Stimulated activated naive B cell treated with anti-CD40 and anti-IgM and Interleukin-4, amounts not matched to agents 10 μg/mL and 1 μg/mL and 100 μg/mL, for 72 hours (primary cell): ENCODE results near the gene GRN.
"Not testable (repeated sequence)": the region's sequence is repeated elsewhere in the genome, so short reads cannot be mapped to it uniquely, and the experiment has no call there.

Experiments
- ATAC-seq, 2 donors: fragments of 150-1000 bp; cut with Tn5 transposase; replicated peaks; 2 replicates each; pipeline ENCODE4 v1.10.0; 2021; ENCODE audit warnings: moderate library complexity in 1 of 2
- DNase-seq: peaks from one replicate; pipeline ENCODE4 v3.0.0; 2021
- H3K27ac Mint-ChIP-seq: one replicate; pipeline ENCODE4 v1.8.0; 2022; ENCODE audit warnings: mild to moderate bottlenecking, mixed read lengths
- H3K27me3 Mint-ChIP-seq, 2 donors: one replicate each; pipeline ENCODE4 v1.8.0; 2022; ENCODE audit warnings: mixed read lengths in 2 of 2
- H3K36me3 Mint-ChIP-seq, 2 donors: one replicate each; pipeline ENCODE4 v1.8.0; 2022; ENCODE audit warnings: mixed read lengths in 2 of 2, mild to moderate bottlenecking in 1 of 2
- H3K4me1 Mint-ChIP-seq, 2 donors: one replicate each; pipeline ENCODE4 v1.8.0; 2022; ENCODE audit warnings: mixed read lengths in 2 of 2, mild to moderate bottlenecking in 1 of 2
- H3K4me3 Mint-ChIP-seq, 2 donors: one replicate each; pipeline ENCODE4 v1.8.0; 2022; ENCODE audit warnings: mild to moderate bottlenecking in 2 of 2, mixed read lengths in 2 of 2, moderate library complexity in 1 of 2
- H3K9me3 Mint-ChIP-seq, 2 donors: one replicate each; pipeline ENCODE4 v1.8.0; 2022; ENCODE audit warnings: mixed read lengths in 2 of 2, mild to moderate bottlenecking in 1 of 2

GRN gene

GRCh38 chr17:44346064-44346844 is 1.2 kb downstream of the GRN start:
- Mint-ChIP-seq H3K36me3 (peaks cover 21 to 31% of the 10 kb centered on the region in 2 donors), H3K9me3 (peaks cover 0 to 2% of the 10 kb centered on the region in 2 donors), H3K4me3 (peak overlapping the region; percentile 88 to 92), H3K27ac (peak overlapping the region; percentile 99), H3K4me1 (peaks cover 40 to 70% of the 10 kb centered on the region in 2 donors), H3K27me3 (peaks cover 0 to 11% of the 10 kb centered on the region in 2 donors)
- no peak for ATAC-seq
- DNase-seq: no peak

- ATAC-seq (peak; percentile 42 to 44), DNase-seq (peak; percentile 77)
- H3K36me3 Mint-ChIP-seq: peaks cover 30 to 41% of the 10 kb centered on the region in 2 donors
- H3K4me1 Mint-ChIP-seq: peaks cover 43 to 70% of the 10 kb centered on the region in 2 donors
- H3K27ac Mint-ChIP-seq: peak overlapping the region; percentile 99
- H3K27me3 Mint-ChIP-seq: peaks cover 0 to 10% of the 10 kb centered on the region in 2 donors
- H3K4me3 Mint-ChIP-seq: peak overlapping the region; percentile 88 to 92
- H3K9me3 Mint-ChIP-seq: not testable (repeated sequence)
Measured at GRCh38 chr17:44347206-44348055, 2.3 kb downstream of the GRN start.

GRCh38 chr17:44348234-44348987 is 3.3 kb downstream of the GRN start:
- ATAC-seq (peak; percentile 81 to 84), DNase-seq (peak; percentile 89)
- peaks cover 0 to 2% of the 10 kb centered on the region in 2 donors for H3K9me3 Mint-ChIP-seq
- peak overlapping the region; percentile 99 for H3K27ac Mint-ChIP-seq
- H3K4me3 Mint-ChIP-seq: peak overlapping the region; percentile 58 to 61
- H3K36me3 Mint-ChIP-seq: peaks cover 37 to 49% of the 10 kb centered on the region in 2 donors
- peaks cover 0 to 8% of the 10 kb centered on the region in 2 donors for H3K27me3 Mint-ChIP-seq
- H3K4me1 Mint-ChIP-seq: peaks cover 46 to 69% of the 10 kb centered on the region in 2 donors

- ATAC-seq (no peak), DNase-seq (no peak)
- H3K27me3 Mint-ChIP-seq: peaks cover 0 to 2% of the 10 kb centered on the region in 2 donors
- H3K4me1 Mint-ChIP-seq: peaks cover 43 to 64% of the 10 kb centered on the region in 2 donors
- peaks cover 37 to 49% of the 10 kb centered on the region in 2 donors for H3K36me3 Mint-ChIP-seq
- peak overlapping the region; percentile 58 to 61 for H3K4me3 Mint-ChIP-seq
- H3K27ac Mint-ChIP-seq: peak overlapping the region; percentile 99
- peaks cover 0 to 2% of the 10 kb centered on the region in 2 donors for H3K9me3 Mint-ChIP-seq
Measured at GRCh38 chr17:44348988-44349364, 3.9 kb downstream of the GRN start.

GRCh38 chr17:44349553-44350070 is 4.5 kb downstream of the GRN start:
- H3K27me3 Mint-ChIP-seq: no peaks in the 10 kb centered on the region
- H3K36me3 Mint-ChIP-seq: peaks cover 37 to 49% of the 10 kb centered on the region in 2 donors
- H3K27ac Mint-ChIP-seq: no peak overlapping the region
- no peak for ATAC-seq
- H3K4me1 Mint-ChIP-seq: peaks cover 39 to 57% of the 10 kb centered on the region in 2 donors
- DNase-seq: no peak
- peaks cover 0 to 2% of the 10 kb centered on the region in 2 donors for H3K9me3 Mint-ChIP-seq
- H3K4me3 Mint-ChIP-seq: peak overlapping the region; percentile 36 to 54

- Mint-ChIP-seq H3K36me3 (peaks cover 36 to 46% of the 10 kb centered on the region in 2 donors), H3K9me3 (peaks cover 0 to 2% of the 10 kb centered on the region in 2 donors), H3K27me3 (peaks cover 0 to 9% of the 10 kb centered on the region in 2 donors), H3K27ac (peak overlapping the region; percentile 37), H3K4me3 (no peak overlapping the region), H3K4me1 (peaks cover 36 to 50% of the 10 kb centered on the region in 2 donors)
- DNase-seq: peak; percentile 66
- peak; percentile 24 to 29 for ATAC-seq
Measured at GRCh38 chr17:44350733-44351226, 5.7 kb downstream of the GRN start.

- Mint-ChIP-seq H3K27ac (no peak overlapping the region), H3K27me3 (peaks cover 0 to 12% of the 10 kb centered on the region in 2 donors), H3K4me3 (no peak overlapping the region), H3K4me1 (peaks cover 29 to 43% of the 10 kb centered on the region in 2 donors), H3K9me3 (no peaks in the 10 kb centered on the region), H3K36me3 (peaks cover 31 to 40% of the 10 kb centered on the region in 2 donors)
- no peak for DNase-seq
- no peak for ATAC-seq
Measured at GRCh38 chr17:44351464-44351863, 6.4 kb downstream of the GRN start.

GRCh38 chr17:44351961-44352827 is 7.1 kb downstream of the GRN start:
- Mint-ChIP-seq H3K4me3 (no peak overlapping the region), H3K4me1 (peaks cover 28 to 37% of the 10 kb centered on the region in 2 donors), H3K27ac (no peak overlapping the region), H3K27me3 (peaks cover 0 to 12% of the 10 kb centered on the region in 2 donors), H3K9me3 (no peaks in the 10 kb centered on the region), H3K36me3 (peaks cover 31 to 40% of the 10 kb centered on the region in 2 donors)
- ATAC-seq (no peak), DNase-seq (no peak)

- peaks cover 31 to 40% of the 10 kb centered on the region in 2 donors for H3K36me3 Mint-ChIP-seq
- H3K9me3 Mint-ChIP-seq: no peaks in the 10 kb centered on the region
- H3K27ac Mint-ChIP-seq: no peak overlapping the region
- H3K27me3 Mint-ChIP-seq: peaks cover 0 to 12% of the 10 kb centered on the region in 2 donors
- peak overlapping the region; percentile 3 to 31 for H3K4me3 Mint-ChIP-seq
- DNase-seq: no peak
- no peak for ATAC-seq
- H3K4me1 Mint-ChIP-seq: peaks cover 27 to 29% of the 10 kb centered on the region in 2 donors
Measured at GRCh38 chr17:44352828-44353671, 7.9 kb downstream of the GRN start.

- Mint-ChIP-seq H3K9me3 (no peaks in the 10 kb centered on the region), H3K27ac (no peak overlapping the region), H3K36me3 (peaks cover 31 to 37% of the 10 kb centered on the region in 2 donors), H3K4me1 (peaks cover 23 to 24% of the 10 kb centered on the region in 2 donors), H3K4me3 (no peak overlapping the region), H3K27me3 (peaks cover 0 to 12% of the 10 kb centered on the region in 2 donors)
- ATAC-seq (peak in 1 of 2 donors; percentile 19), DNase-seq (no peak)
Measured at GRCh38 chr17:44353672-44354331, 8.7 kb downstream of the GRN start.

- DNase-seq: no peak
Measured at GRCh38 chr17:44354582-44355561, 9.8 kb downstream of the GRN start.

More at GRCh38 chr17:44354582-44355561, 9.8 kb downstream of the GRN start:
- ATAC-seq: peak; percentile 25 to 47
- peaks cover 0 to 12% of the 10 kb centered on the region in 2 donors for H3K27me3 Mint-ChIP-seq
- peaks cover 25 to 29% of the 10 kb centered on the region in 2 donors for H3K36me3 Mint-ChIP-seq
- H3K4me1 Mint-ChIP-seq: peaks cover 20 to 21% of the 10 kb centered on the region in 2 donors
- no peaks in the 10 kb centered on the region for H3K9me3 Mint-ChIP-seq
- H3K27ac Mint-ChIP-seq: no peak overlapping the region
- H3K4me3 Mint-ChIP-seq: peak overlapping the region in 1 of 2 donors; percentile 63
